OCI-LY1 (cell line): Measurements from ENCODE around the gene MT4.

Experiments used
- H2AFZ ChIP-seq: fragments of 200-600 bp; sonication (generic), shearing (Covaris generic); 2 replicates; pipeline ENCODE4 v1.6.0; 2014; ENCODE audit warnings: antibody characterized with exemption, mild to moderate bottlenecking, low read length
- H3F3A ChIP-seq: fragments of 200-600 bp; sonication (generic), shearing (Covaris generic); 2 replicates; pipeline ENCODE4 v1.6.0; 2014; ENCODE audit warnings: mild to moderate bottlenecking, antibody characterized with exemption, low read length, moderate library complexity; ENCODE audit not compliant: insufficient read depth
- H3K27ac ChIP-seq: fragments of 200-600 bp; sonication (generic); 2 replicates; pipeline ENCODE4 v1.5.1; 2014; ENCODE audit warnings: low read length, mixed run types, mild to moderate bottlenecking, low read depth; ENCODE audit not compliant: poor library complexity, severe bottlenecking
- H3K27me3 ChIP-seq: fragments of 200-600 bp; sonication (generic); 2 replicates; pipeline ENCODE4 v1.6.0; 2014; ENCODE audit warnings: antibody characterized with exemption, mild to moderate bottlenecking, low read length, moderate library complexity; ENCODE audit not compliant: insufficient read depth
- H3K36me3 ChIP-seq: fragments of 200-600 bp; sonication (generic); 2 replicates; pipeline ENCODE4 v1.6.1; 2014; ENCODE audit warnings: mild to moderate bottlenecking, antibody characterized with exemption, low read length, moderate library complexity, mixed read lengths; ENCODE audit not compliant: insufficient read depth
- H3K4me1 ChIP-seq: fragments of 200-600 bp; sonication (generic); 2 replicates; pipeline ENCODE4 v1.5.1; 2014; ENCODE audit warnings: mild to moderate bottlenecking, low read length, moderate library complexity; ENCODE audit not compliant: insufficient read depth, severe bottlenecking
- H3K4me2 ChIP-seq: fragments of 200-600 bp; sonication (generic), shearing (Covaris generic); 2 replicates; pipeline ENCODE4 v1.6.1; 2014; ENCODE audit warnings: low read length
- H3K4me3 ChIP-seq: fragments of 200-600 bp; sonication (generic); 2 replicates; pipeline ENCODE4 v1.5.1; 2014; ENCODE audit warnings: low read length, low read depth, mild to moderate bottlenecking, mixed read lengths; ENCODE audit not compliant: poor library complexity, severe bottlenecking
- H3K79me2 ChIP-seq: fragments of 200-600 bp; shearing (Covaris generic); 2 replicates; pipeline ENCODE4 v1.6.1; 2016; ENCODE audit warnings: mixed run types, low read length, mixed read lengths; ENCODE audit not compliant: insufficient read depth
- H3K9ac ChIP-seq: fragments of 200-600 bp; sonication (generic), shearing (Covaris generic); 2 replicates; pipeline ENCODE4 v1.6.1; 2014; ENCODE audit warnings: mild to moderate bottlenecking, low read length, mixed read lengths
- H3K9me2 ChIP-seq: fragments of 200-600 bp; sonication (generic), shearing (Covaris generic); 2 replicates; pipeline ENCODE4 v1.6.1; 2014; ENCODE audit warnings: low read depth, mild to moderate bottlenecking, low read length, mixed read lengths
- H3K9me3 ChIP-seq: fragments of 200-600 bp; shearing (Covaris generic); 2 replicates; pipeline ENCODE4 v1.6.1; 2014; ENCODE audit warnings: low read length, mixed read lengths
- H4K20me1 ChIP-seq: fragments of 200-600 bp; sonication (generic), shearing (Covaris generic); 2 replicates; pipeline ENCODE4 v1.6.0; 2016; ENCODE audit warnings: mild to moderate bottlenecking, low read length; ENCODE audit not compliant: insufficient read depth
- EZH2 ChIP-seq: fragments of 200-600 bp; sonication (generic), shearing (Covaris generic); IDR thresholded peaks from 2 replicates; pipeline ENCODE4 v1.8.0; 2017; ENCODE audit warnings: borderline replicate concordance, mixed run types, mild to moderate bottlenecking, antibody characterized with exemption, low read length, moderate library complexity, mixed read lengths
- TF ChIP-seq, protein P1 (sequence below): fragments of 200-600 bp; sonication (generic), shearing (Covaris generic); IDR thresholded peaks from 2 replicates; pipeline ENCODE4 v1.5.1; 2017; ENCODE audit warnings: mild to moderate bottlenecking, antibody characterized with exemption, low read length, moderate library complexity, mixed read lengths

The MT4 gene

GRCh38 chr16:56554441-56554840 lies 10.4 kb upstream of the MT4 start:
- H3K4me3 ChIP-seq, result no peak overlapping the region
- no peak for TF ChIP-seq EZH2
- TF ChIP-seq, protein P1, sequence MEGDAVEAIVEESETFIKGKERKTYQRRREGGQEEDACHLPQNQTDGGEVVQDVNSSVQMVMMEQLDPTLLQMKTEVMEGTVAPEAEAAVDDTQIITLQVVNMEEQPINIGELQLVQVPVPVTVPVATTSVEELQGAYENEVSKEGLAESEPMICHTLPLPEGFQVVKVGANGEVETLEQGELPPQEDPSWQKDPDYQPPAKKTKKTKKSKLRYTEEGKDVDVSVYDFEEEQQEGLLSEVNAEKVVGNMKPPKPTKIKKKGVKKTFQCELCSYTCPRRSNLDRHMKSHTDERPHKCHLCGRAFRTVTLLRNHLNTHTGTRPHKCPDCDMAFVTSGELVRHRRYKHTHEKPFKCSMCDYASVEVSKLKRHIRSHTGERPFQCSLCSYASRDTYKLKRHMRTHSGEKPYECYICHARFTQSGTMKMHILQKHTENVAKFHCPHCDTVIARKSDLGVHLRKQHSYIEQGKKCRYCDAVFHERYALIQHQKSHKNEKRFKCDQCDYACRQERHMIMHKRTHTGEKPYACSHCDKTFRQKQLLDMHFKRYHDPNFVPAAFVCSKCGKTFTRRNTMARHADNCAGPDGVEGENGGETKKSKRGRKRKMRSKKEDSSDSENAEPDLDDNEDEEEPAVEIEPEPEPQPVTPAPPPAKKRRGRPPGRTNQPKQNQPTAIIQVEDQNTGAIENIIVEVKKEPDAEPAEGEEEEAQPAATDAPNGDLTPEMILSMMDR, result no peak
- no peaks in the 10 kb centered on the region for H3K9me2 ChIP-seq
- no peaks in the 10 kb centered on the region for H3K9me3 ChIP-seq
- no peak overlapping the region for H3K9ac ChIP-seq
- H3K79me2 ChIP-seq, result no peaks in the 10 kb centered on the region
- no peaks in the 10 kb centered on the region for H3K4me1 ChIP-seq
- no peak overlapping the region for H3K27ac ChIP-seq
- no peaks in the 10 kb centered on the region for H4K20me1 ChIP-seq
- no peaks in the 10 kb centered on the region for H3K36me3 ChIP-seq
- no peaks in the 10 kb centered on the region for H3F3A ChIP-seq
- no peak overlapping the region for H2AFZ ChIP-seq
- no peaks in the 10 kb centered on the region; the same call in 1 of the 2 replicates for H3K27me3 ChIP-seq
- no peak overlapping the region for H3K4me2 ChIP-seq

- Histone ChIP-seq H2AFZ (no peak overlapping the region), H4K20me1 (no peaks in the 10 kb centered on the region), H3K79me2 (no peaks in the 10 kb centered on the region), H3K9me2 (no peaks in the 10 kb centered on the region), H3K4me1 (no peaks in the 10 kb centered on the region), H3K9ac (no peak overlapping the region), H3K27me3 (no peaks in the 10 kb centered on the region; the same call in 1 of the 2 replicates), H3K27ac (no peak overlapping the region), H3K4me2 (no peak overlapping the region), H3K36me3 (no peaks in the 10 kb centered on the region), H3F3A (no peaks in the 10 kb centered on the region), H3K9me3 (no peaks in the 10 kb centered on the region), H3K4me3 (no peak overlapping the region)
- no peak for TF ChIP-seq EZH2
- TF ChIP-seq, protein P1, result no peak
These were observed 6.7 kb upstream of the MT4 start for GRCh38 chr16:56558024-56558747.

GRCh38 chr16:56559109-56559508 lies 5.8 kb upstream of the MT4 start:
- H3K9me2 ChIP-seq, result no peaks in the 10 kb centered on the region
- no peak overlapping the region for H3K27ac ChIP-seq
- no peaks in the 10 kb centered on the region for H3K4me1 ChIP-seq
- H3K9ac ChIP-seq, result no peak overlapping the region
- no peak for TF ChIP-seq EZH2
- TF ChIP-seq, protein P1, result no peak
- no peak overlapping the region for H3K4me3 ChIP-seq
- no peak overlapping the region for H3K4me2 ChIP-seq
- H3K9me3 ChIP-seq, result no peaks in the 10 kb centered on the region
- no peaks in the 10 kb centered on the region for H3K36me3 ChIP-seq
- no peaks in the 10 kb centered on the region for H3F3A ChIP-seq
- H3K27me3 ChIP-seq, result no peaks in the 10 kb centered on the region; the same call in 1 of the 2 replicates
- no peaks in the 10 kb centered on the region for H4K20me1 ChIP-seq
- no peaks in the 10 kb centered on the region for H3K79me2 ChIP-seq
- no peak overlapping the region for H2AFZ ChIP-seq
